Stimulated activated naive CD8-positive, alpha-beta T cell treated with anti-CD3 and anti-CD28 coated beads, Interleukin-15, Interleukin-2, amounts not matched to agents 100 U/mL and 50 U/mL, for 24 hours (primary cell): ENCODE data around the gene UGT1A6.

Experiments
- ATAC-seq: fragments of 150-1000 bp; cut with Tn5 transposase; one replicate; pipeline ENCODE4 v1.10.0; 2021
- DNase-seq: peaks from one replicate; pipeline ENCODE4 v3.0.0; 2021

UGT1A6 gene

GRCh38 chr2:233819884-233820773 lies 127.4 kb downstream of the UGT1A6 start:
- DNase-seq: no peak
- no peak for ATAC-seq

GRCh38 chr2:233820774-233821105 lies 128.1 kb downstream of the UGT1A6 start:
- DNase-seq (no peak), ATAC-seq (no peak)

GRCh38 chr2:233821196-233821595 lies 128.5 kb downstream of the UGT1A6 start:
- no peak for ATAC-seq
- DNase-seq: no peak

GRCh38 chr2:233821709-233822100 lies 129.0 kb downstream of the UGT1A6 start:
- DNase-seq: no peak
- no peak for ATAC-seq

- ATAC-seq (no peak), DNase-seq (no peak)
Observed at GRCh38 chr2:233822101-233822771, 129.5 kb downstream of the UGT1A6 start.
